Left forelimb (tissue), 1 donor: ENCODE results near the gene LARP6.
"Not testable (repeated sequence)": the region's sequence is repeated elsewhere in the genome, so short reads cannot be mapped to it uniquely, and the experiment has no call there.

Experiments used
- DNase-seq: peaks from one replicate; pipeline ENCODE4 v3.0.0-alpha.2; 2018; ENCODE audit warnings: low spot score

Gene LARP6

DNA sequence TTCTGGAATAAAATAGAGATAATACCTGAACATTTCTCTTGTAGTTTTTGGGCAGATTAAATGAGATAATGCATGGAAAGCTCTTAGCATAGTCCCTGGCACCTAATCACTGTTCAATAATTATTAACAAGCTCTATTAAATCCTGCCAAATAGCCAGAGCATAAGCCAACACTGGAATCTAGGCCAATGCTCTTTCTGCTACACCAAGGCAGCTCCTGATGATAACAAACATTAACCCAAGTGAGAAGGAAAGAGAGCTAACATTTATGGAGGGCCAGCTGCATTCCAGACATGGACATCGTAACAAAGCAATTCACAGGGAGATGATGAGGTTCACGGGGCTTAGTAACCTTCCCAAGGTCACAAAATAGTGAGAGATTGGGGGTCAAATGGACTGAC lies 23.3 kb downstream of the LARP6 start:
- DNase-seq: no peak

DNA sequence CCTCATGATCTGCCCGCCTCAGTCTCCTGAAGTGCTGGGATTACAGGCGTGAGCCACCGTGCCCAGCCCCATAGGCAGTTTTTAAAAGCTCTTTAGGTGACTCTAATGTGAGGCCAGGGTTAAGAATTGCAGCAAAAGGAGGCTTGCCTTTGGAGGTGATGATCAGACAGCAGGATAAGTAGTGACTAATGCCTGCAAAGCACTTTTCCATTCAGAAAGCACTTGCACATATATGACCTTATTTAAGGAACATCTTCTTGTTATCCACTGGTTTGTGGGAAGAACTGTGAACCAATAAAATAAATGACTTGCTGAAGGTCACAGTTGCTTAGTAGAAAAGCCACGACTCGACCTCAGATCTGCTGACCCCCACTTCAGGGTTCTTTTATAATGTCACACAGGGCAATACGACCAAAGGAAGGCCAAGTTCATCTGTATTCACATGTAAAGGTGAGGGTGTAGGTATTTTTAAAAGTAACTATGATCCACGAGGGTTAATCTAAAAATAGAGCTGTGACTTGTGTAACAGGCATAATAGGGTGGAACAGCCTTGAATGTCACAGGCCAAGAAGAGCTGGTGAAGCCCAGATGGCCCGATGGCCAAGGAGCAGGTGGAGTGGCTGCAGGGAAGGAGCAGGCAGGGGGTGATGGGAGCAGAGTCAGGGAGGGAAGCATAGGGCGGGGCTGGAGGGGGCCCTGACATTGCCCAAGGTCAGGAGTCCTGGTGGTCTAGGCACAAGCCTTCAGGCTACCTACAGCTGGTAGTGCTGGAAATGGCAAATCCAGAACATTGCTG lies 24.4 kb downstream of the LARP6 start:
- DNase-seq: no peak

DNA sequence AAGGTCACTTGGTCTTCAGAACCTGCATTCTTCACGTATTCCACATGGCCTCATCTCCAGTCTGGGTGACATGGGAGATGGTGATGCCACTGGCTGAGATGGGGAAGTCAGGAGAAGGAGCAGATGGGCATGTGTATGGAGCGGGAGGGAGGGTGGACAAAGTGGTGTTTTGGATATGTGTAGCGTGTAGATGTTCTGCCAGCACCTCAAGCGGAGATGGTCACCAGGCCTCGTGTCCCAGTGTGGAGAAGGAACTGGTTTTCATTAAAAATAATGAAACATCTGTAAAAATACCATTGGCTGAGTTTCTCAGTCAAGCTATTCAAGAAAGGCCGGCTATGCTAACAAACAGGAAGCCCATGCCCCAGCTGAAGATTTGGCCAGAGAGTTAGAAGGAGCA lies 26.2 kb downstream of the LARP6 start:
- DNase-seq: no peak

DNA sequence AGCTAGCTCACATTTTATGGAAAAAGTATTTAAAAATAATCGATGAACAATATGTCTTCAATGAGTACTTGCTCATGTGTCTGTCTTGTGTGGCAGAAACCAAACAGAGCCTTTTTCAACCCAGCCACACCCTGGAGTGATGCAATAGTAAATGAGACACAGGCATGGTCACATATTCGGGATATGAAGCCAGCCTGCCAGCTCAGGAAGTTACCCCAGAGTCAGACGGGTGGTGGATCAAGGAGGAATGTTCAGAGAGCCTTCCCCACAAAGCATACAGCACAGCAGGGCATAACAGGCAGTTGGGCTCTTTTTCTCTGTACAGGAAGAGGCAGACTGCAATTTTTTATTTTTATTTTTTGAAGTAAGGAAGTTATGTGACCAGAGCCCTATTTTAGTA lies 27.3 kb downstream of the LARP6 start:
- DNase-seq: no peak

DNA sequence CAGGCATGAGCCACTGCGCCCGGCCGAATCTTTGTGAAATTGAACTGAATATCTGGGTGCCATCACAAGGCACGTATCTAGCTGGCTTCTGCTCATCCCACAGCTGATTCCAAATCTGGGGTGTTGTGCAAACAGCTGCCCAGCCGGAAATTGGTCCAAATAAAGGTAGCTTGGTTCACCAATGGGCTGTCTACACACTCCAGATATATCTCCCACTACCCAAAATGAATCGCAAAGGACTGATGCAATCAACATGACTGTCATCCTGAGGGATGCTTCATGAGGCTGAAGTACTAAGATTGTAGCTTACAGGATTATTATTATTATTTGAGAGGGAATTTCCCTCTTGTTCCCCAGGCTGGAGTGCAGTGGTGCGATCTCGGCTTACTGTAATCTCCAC lies 28.1 kb downstream of the LARP6 start:
- no peak for DNase-seq

DNA sequence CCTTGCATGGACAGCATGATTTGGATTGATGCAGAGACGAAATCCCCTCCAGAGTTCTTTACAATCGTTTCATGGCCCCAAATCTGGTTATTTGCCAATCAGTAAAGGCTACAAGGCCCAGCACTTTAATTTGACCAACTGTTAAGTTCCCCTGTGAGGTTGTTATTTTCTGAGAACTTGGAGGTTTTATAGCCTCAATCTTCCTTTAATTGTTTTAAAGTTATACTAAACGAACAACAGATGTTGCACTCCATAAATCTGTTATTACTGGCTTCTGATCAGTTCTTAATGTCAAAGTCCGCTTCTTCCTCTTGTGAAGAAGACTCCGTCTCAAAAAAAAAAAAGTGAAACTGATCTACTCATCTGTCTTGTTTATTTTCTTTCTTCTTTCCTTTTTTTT lies 30.8 kb downstream of the LARP6 start:
- DNase-seq: no peak

DNA sequence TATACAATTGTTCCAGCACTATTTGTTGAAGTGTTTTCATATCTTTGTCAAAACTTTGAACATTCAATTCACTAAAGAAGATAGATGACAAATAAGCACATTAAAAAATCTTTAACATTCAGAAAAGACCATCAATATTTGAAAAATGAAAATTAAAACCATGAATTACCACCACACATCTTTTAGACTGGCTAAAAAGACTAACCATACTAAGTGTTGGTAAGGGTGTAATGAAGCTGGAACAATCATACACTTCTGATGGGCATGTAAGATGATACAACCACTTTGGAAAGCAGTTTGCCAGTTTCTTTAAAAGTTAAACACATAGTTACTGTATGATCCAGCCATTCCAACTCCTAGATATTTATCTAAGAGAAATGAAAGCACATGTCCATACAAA lies 33.7 kb downstream of the LARP6 start:
- no peak for DNase-seq

DNA sequence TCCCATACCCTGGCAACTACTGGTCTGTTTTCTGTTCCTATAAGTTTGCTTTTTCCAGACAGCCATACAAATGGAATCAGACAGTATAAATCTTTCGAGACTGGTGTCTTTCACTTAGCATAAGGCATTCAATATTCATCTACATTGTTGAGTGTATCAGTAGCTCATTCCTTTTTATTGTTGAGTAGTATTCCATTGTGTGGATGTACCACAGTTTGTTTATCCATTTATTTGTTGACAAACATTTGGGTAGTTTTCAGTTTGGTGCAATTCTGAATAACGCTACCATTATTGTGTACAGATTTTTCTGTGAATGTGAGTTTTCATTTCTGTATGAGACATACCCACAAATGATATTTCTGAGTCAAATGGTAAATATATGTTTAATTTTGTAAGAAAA lies 35.4 kb downstream of the LARP6 start:
- no peak for DNase-seq

DNA sequence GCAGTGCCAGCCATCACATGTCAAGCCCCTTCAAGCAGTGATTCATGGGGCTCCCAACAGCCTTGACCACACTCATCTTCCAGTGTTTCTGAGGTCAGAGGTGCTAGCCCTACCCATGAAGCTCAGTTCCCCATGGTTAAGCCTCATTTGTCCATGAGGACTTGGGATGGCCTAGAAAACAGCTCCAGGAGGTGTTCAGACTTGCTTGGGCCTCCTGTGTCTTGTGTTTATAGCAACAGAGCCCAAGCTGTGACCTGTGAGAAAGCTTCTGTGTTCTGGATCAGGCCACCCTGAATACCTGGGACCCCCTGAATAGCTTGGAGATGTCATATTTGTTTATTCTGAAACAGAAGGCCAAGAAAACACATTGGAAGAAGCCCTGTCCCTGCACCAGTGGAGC lies 36.7 kb downstream of the LARP6 start:
- DNase-seq: no peak

DNA sequence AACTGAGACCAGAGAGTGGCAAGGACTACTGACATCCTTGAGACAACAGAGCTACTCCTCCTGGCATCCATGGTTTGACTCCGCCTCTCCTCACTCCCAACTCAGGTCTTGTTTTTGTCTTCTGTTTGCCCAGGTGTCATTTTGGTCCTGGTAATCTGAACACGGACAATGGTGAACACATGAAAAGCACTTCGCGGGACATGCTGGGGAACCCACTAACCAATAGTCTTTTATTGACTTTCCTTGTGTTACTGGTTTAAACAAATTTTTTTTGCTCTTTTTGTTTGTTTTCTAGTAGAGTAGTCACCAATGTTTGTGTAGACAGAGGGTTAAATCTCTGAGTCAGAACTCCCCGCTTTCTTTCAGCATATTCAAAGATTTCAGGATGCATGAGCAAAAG lies 38.4 kb downstream of the LARP6 start:
- DNase-seq: no peak

DNA sequence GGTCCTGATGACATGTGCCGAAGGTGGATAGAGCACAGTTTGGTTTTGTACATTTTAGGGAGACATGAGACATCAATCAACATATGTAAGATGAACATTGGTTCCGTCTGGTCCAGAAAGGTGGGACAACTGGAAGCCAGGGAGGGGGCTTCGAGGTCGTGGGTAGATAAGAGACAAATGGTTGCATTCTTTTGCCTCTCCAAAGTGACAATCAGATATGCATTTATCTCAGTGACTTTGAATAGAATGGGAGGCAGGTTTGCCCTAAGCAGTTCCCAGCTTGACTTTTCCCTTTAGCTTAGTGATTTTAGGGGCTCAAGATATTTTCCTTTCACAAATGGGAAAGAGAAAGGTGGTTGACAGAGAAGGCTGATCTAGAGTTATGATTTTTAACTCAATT lies 38.9 kb downstream of the LARP6 start:
- DNase-seq: not testable (repeated sequence)

DNA sequence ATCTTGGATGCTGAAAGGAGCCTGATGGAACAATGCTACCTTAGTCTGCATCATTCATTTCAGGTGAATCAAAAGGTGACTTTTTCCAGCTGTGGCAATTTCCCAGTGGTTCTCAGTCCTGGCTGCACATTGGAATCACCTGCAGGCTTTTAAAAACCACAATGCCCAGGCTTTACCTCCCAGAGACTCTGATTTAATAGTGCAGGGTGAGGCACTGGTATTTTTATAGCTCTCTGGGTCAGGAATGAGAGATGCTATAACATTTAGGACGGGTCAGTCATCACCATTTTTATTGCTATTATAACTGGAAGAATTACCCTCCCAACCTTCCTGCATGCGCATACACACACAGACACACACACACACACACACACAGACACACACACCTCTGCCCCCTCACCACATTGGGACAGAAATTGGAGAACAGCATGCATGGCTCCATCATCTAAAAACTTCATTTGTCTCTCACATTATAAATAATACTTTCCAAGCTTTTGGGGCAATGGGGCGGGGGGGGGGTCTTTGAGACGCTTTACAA lies 41.1 kb downstream of the LARP6 start:
- no peak for DNase-seq

DNA sequence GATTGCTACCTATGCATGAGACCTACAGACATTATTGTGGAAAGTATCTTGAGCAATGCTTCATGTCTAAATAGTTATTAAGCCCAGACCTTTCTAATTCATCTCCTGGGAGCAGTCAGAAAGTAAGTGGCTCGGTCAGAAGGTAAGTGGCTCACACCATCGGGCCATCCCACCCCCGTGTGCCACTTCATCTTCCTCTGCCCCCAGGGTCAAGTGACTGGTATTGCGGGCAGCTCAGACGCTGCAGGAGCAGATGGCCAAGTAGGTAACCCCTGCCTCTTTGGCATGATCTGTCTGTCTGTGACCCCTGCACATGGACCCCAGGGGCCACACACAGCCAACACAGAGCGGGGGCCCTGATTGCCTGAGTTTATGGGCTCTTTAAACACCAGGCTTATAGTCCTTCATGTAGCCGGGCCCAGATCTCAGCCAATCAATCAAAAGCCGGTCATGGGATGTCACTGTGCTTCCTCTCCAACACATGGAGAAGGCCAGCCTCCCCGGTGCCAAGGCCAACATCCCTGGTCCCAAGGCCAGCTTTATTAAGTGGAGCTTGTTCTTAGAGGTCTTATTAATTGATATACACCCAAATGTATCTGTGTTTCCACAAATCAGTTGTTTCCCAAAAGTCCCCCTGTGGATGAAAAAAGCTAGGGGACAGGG lies 42.9 kb downstream of the LARP6 start:
- DNase-seq: no peak

DNA sequence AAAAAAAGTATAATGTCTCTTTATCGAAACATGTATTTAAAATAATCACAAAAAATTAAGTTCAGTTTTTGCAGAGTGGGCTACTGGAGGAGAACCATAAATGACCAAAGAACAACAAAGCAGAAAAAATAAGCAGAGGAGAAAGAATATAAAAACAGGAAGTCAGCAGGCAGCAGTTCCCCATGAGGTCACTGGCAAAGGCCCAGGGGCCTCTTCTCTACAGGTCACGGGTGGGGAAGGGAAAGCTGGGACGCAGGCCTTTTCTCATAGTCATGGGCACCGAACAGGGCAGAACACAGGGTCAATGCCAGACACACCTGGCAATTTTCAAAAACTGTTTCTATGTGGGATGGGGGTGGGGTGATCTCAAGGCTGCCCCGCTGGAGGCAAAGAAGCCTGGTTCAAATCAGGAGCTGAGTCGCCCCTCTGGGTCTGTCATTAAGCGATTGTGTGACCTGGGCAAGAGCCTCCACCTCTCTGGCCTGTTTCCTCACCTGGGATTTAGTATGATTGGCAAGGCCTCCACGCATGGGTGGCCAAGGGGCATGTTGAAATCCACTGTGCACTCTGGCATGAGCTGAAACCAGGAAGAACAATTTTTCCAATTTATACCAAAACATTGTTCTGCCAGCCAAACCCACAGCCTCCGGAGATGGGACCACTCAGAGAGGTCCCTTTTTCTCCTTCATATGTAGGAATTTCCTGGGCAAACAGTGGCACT lies 46.8 kb downstream of the LARP6 start:
- DNase-seq: no peak

DNA sequence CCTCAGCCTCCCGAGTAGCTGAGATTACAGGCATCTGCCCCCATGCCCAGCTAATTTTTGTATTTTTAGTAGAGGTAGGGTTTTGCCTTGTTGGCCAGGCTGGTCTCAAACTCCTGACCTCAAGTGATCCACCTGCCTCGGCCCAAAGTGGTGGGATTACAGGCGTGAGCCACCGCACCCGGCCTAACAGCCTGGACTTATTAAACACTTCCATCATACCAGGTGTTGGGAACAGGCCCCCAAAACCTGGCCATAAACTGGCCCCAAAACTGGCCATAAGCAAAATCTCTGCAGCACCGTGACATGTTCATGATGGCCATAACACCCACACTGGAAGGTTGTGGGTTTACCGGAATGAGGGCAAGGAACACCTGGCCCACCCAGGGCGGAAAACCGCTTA lies 49.6 kb downstream of the LARP6 start:
- DNase-seq: not testable (repeated sequence)

DNA sequence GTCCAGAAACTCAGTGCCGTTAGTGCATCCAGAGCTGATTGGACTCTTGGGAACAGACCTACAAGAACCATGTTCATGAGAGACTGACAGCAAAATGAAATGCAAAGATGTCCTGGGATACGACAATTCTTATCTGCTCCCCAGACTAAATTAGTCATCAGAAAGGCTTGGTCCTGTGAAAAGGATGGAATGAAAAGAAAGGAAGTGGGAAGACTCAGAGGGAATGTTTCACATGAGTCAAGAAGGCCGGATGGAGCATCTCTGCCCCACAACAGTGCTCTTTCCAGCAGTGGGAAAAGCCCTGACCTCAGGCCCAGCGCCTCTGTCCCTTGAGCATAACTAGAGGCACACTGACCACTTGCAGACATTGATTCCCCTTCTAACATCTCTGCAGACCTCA lies 51.3 kb downstream of the LARP6 start:
- no peak for DNase-seq

DNA sequence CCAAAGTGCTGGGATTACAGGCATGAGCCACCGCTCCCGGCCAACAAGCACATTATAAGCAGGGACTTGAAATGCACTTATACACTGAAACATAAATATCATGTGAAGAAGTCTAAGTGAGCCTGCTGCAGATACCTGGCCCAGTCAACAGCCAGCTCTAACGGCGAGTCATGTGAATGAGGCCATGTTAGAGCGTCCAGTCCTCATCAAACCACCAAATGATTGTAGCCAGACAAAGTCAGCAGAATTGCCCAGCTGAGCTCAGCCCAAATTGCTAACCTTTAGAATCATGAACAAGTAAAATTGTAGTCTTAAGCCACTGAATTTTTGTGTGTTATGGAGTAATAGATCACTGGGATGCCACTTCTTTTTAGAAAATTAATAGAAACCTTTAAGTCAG lies 52.8 kb downstream of the LARP6 start:
- DNase-seq: no peak

DNA sequence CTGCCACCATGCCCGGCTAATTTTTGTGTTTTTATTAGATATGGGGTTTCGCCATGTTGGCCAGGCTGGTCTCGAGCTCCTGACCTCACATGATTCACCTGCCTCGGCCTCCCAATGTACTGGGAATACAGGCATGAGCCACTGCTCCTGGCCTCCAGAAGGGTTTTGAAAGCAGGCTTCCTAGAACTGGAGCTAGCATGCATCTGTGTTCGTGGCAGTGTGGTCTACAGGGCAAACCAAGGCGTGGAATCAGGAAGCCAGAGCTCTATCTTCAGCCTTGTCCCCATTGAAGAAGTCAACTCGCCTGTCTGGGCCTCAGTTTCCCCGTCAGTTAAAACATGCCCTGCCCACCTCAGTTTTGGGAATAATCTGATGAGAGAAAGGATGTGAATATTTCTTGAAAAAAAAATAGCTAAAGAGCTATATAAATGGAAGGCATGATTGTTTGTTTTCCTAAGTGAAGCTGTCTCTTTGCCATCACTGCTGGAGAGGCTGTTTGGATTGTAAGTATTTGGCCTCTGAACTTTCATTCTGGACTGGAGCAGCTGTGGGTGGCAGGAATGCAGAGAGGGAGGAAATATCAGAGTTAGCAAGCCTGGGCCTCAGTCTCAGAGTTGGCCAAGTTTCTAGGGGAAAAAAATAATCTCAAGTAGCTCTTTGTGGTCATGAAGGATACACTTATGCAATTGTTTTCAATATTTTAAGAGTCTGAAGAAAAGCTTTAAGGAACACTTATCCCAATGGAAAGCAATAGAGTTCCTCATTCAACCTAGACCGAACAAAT lies 54.1 kb downstream of the LARP6 start:
- no peak for DNase-seq

DNA sequence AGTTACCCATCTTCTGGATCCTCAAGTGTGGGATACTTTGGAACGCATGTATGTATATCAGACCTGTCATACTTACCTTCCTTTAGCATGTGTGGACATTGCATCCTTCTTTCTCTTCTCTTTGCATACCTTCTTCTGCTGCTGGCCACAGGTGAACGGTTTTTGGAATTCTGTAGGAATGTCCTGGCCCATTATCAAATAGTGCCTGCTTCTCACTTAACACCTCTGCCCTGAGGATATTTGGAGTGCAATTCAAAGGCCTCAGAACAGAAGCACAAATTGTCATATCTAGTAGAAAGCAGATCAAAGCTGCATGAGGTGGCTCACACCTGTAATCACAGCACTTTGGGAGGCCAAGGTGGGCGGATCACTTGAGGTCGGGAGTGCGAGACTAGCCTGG lies 56.5 kb downstream of the LARP6 start:
- DNase-seq: no peak

DNA sequence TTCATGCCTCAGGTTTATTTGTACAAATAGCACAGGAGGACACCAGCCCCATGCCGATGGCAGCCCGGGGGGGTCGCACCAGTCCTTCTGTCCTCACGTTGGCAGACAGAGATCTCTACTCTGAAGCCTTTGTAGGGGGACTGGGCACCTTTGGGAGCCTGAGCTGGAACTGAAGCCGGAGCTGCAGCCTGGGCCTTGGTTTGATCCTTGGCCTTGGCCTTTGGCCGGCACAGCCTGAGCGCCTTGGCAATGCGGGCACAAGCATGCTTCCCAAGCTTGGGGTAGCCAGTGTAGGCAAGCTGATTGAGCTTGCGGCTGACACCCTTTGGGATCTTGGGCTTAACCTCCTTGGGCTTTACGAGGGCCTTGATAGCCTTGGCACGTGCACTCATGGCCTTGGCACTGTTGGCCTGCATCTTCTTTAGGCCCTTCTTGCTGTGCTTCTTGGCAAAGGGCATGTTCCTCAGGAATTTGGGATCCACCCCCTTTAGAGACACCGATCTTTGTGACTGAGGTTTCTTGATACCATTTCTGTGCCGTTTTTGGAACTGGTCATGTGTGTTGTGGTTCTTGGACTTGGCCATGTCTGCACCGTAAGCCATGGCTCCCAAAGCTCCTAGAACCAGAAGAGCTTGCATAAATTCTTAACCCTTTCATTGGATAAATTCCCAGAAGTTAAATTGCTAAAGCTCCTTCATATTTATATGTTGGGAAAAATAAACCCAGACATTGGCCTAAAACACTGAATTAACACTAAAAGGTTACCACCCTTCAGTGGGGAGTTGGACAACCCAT lies 57.2 kb downstream of the LARP6 start:
- no peak for DNase-seq

DNA sequence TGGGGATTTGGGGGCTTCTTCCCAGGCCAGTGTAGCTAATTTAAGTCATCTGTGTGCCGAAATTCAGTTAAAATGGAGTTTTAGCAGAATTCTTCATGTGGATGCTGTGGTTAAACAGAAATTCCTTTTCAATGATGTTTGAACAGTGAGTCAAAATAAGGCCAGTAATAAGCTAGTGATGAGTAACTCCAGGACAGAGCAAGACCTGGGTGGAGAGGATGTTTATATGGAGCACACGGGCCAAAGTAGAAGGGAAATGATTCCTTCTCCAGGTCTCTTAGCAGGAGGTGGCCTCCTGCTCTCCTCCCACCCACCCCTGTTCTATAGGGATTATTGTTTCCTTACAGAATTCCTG lies 58.7 kb downstream of the LARP6 start:
- DNase-seq: no peak
